Fibroblast of pulmonary artery (primary cell): Measurements from ENCODE around the gene TTC8.

Experiments used
- DNase-seq: peaks from one replicate; pipeline ENCODE4 v3.0.0-alpha.2; 2010; ENCODE audit warnings: low read depth
- H3K4me3 ChIP-seq: replicated peaks from 2 replicates; pipeline ENCODE4 v1.5.1; 2011; ENCODE audit warnings: low read depth, mild to moderate bottlenecking, control low read depth, low read length, moderate library complexity
- TF ChIP-seq, protein P1 (sequence below): IDR thresholded peaks from 2 replicates; pipeline ENCODE4 v1.5.1; 2011; ENCODE audit warnings: mild to moderate bottlenecking, control low read depth, low read length, inconsistent platforms; ENCODE audit errors: missing control alignments

The TTC8 gene

GRCh38 chr14:88823968-88824313 is 510 bp upstream of the TTC8 start:
- H3K4me3 ChIP-seq = peak overlapping the region; percentile 78
- DNase-seq = no peak
- TF ChIP-seq, protein P1, sequence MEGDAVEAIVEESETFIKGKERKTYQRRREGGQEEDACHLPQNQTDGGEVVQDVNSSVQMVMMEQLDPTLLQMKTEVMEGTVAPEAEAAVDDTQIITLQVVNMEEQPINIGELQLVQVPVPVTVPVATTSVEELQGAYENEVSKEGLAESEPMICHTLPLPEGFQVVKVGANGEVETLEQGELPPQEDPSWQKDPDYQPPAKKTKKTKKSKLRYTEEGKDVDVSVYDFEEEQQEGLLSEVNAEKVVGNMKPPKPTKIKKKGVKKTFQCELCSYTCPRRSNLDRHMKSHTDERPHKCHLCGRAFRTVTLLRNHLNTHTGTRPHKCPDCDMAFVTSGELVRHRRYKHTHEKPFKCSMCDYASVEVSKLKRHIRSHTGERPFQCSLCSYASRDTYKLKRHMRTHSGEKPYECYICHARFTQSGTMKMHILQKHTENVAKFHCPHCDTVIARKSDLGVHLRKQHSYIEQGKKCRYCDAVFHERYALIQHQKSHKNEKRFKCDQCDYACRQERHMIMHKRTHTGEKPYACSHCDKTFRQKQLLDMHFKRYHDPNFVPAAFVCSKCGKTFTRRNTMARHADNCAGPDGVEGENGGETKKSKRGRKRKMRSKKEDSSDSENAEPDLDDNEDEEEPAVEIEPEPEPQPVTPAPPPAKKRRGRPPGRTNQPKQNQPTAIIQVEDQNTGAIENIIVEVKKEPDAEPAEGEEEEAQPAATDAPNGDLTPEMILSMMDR = no peak

DNA sequence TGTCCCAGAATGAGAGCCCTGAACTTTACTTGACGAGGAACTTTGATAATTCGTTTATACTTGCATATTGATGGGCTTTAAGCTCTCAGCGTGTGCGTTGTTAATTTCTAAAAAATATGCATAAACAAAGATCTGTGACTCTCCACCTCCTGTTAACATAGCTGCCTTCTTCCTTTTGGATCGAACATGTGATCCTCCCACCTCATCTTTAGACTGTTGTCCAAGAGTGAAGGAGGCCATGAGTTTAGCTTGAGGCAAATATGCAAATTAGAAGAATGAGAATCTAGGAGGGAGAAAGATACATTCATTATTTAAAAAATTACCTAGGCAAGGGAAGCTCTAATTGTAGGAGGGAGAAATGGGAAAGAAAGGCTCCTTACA is 617 bp downstream of the TTC8 start:
- peak overlapping the region; percentile 78 for H3K4me3 ChIP-seq
- DNase-seq = peak; percentile 25
- TF ChIP-seq, protein P1 = no peak

GRCh38 chr14:88825503-88825902 is 1.1 kb downstream of the TTC8 start:
- DNase-seq = no peak
- TF ChIP-seq, protein P1 = no peak
- peak overlapping the region; percentile 78 for H3K4me3 ChIP-seq

- TF ChIP-seq, protein P1 = no peak
- H3K4me3 ChIP-seq = no peak overlapping the region
- no peak for DNase-seq
These were observed 4.7 kb downstream of the TTC8 start for GRCh38 chr14:88829188-88829587.

DNA sequence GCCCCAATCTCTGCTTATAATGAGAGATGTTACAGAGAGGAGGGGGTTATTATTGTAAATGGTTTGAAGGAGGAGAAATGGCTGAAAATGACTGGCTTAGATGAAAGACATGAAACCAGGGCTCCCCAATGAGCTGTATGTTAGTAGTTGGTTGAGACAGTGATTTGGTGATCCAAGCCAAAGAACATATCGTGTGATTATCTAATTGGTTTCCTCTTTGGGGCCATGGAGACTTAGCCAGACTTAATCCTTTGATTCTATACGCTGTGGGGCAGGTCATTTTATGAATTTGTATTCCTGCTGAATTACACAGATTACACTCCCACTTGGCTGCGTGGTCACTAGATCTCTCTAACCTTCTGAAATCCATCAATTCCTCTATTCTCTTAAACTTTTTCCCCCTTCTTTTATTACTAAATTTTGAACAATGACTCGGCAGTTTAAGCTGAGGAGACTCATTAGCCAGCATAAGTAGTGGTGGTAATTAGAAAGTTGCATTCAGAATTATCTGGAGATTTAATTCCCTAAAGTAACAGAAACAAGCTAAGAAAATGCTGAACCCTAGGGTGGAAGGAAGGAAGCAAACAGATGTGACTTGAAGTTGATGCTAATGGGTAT is 5.3 kb downstream of the TTC8 start:
- DNase-seq = no peak
- no peak overlapping the region for H3K4me3 ChIP-seq
- TF ChIP-seq, protein P1 = no peak

- TF ChIP-seq, protein P1 = no peak
- no peak overlapping the region for H3K4me3 ChIP-seq
- peak; percentile 65 for DNase-seq
These were observed 6.8 kb downstream of the TTC8 start for GRCh38 chr14:88831284-88831683.

DNA sequence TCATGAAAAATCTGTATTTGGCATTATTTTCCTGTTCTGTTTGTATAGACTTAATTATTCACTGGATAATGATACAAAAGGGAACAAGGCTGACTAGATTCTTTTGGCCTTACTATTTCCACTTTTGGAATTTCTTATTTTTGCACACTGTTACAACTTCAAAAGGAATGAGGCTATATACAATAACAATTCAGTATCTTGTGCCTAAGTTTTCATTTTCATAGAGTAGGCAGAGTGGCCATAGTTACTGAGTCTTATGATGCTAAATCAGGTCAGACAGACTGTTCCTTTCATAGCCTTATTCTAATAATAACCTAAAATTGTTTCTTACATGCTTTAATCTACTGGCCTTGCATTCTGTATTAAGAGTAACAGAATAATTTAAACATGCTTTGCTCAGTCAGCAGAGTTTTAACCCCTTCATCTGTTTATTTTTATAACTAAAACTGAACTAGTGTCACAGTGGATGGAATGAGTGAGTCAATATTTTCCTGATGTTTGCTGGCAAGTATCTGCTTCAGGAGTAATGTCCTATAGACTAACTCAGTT is 10.5 kb downstream of the TTC8 start:
- TF ChIP-seq, protein P1 = no peak
- DNase-seq = peak; percentile 37
- no peak overlapping the region for H3K4me3 ChIP-seq
